Measurements from ENCODE around the gene AHSG. TPM values are rescaled to one million over a fixed set of nuclear protein-coding genes. Genes with fewer than 3 reads are reported as not detected.

AHSG gene
- total and polyA plus RNA-seq, 10 of the 15 experiments (the other 5 are each of a cell fraction or from before 2014, with no cell fraction given), result 0.06 to 0.90 (median 0.15) TPM; not detected in 7

GRCh38 chr3:186651678-186652215, 38.9 kb downstream of the AHSG start:
- ATAC-seq (no peak), DNase-seq (ENCODE audit: low read depth, low spot score) (no peak), FAIRE-seq (peak; percentile 66)
- no peak overlapping the region for H3K4me3 ChIP-seq
- BruUV-seq (replicated peaks), result no TSS peak
- no peaks in the 10 kb centered on the region for H3K79me2 ChIP-seq (ENCODE audit: control insufficient read depth, insufficient read depth, low read length)
- POLR2A ChIA-PET, result no interaction called here
- H4K20me1 ChIP-seq (ENCODE audit: control insufficient read depth, insufficient read depth), result no peaks in the 10 kb centered on the region
- H3K4me2 ChIP-seq (ENCODE audit: control insufficient read depth, insufficient read depth), result no peak overlapping the region
- in situ Hi-C loops (cut with MboI), result no loop called here
- H3K36me3 ChIP-seq (ENCODE audit: control insufficient read depth in 2 of 2, insufficient read depth in 2 of 2, low read length in 1 of 2), result no peaks in the 10 kb centered on the region
- H3K9me3 ChIP-seq (replicated peaks; ENCODE audit: control insufficient read depth, insufficient read depth, low read length), result no peaks in the 10 kb centered on the region
- H3K4me1 ChIP-seq (ENCODE audit: control insufficient read depth, insufficient read depth, low read length), result peaks cover 17% of the 10 kb centered on the region
- intact Hi-C loops (cut with micrococcal nuclease; ENCODE audit: unreplicated experiment), result no loop called here
- SMC1A ChIA-PET (ENCODE audit: uncharacterized antibody, unreplicated experiment), result no interaction called here
- no peaks in the 10 kb centered on the region for H3K27me3 ChIP-seq (replicated peaks in 1 of 2; ENCODE audit: control insufficient read depth in 2 of 2, insufficient read depth in 2 of 2, low read length in 1 of 2)
- CTCF ChIA-PET, result interaction anchor here (2.2 kb wide), 1 partner anchor 36 kb away, joined by 13 read pairs; no protein-coding TSS in a partner anchor
- H3K9ac ChIP-seq (ENCODE audit: control insufficient read depth, insufficient read depth, low read length), result no peak overlapping the region
- WGBS (ENCODE audit: insufficient coverage, insufficient replicate concordance, low lambda C conversion rate, missing lambda C conversion rate), result 61% methylated on average over 3 of the region's 3 CpGs
- RAD21 ChIA-PET (ENCODE audit: unreplicated experiment), result interaction anchor here (0.5 kb wide), 1 partner anchor 678 kb away, joined by 5 read pairs; no protein-coding TSS in a partner anchor
- no peak overlapping the region for H2AFZ ChIP-seq (ENCODE audit: control insufficient read depth, low read depth, low read length)
- no peak overlapping the region for H3K27ac ChIP-seq (ENCODE audit: control insufficient read depth, insufficient read depth)
- TF ChIP-seq SRF (IDR thresholded peaks at IDR 0.05; ENCODE audit: low read depth in 2 of 2, low read length in 2 of 2), result no peak
- TF ChIP-seq BCL11A (IDR thresholded peaks at IDR 0.05; ENCODE audit: low read depth, low read length), result no peak
- TF ChIP-seq SMC3 (IDR thresholded peaks at IDR 0.05; ENCODE audit: borderline replicate concordance, low read length), result no peak
- TF ChIP-seq, protein P1, sequence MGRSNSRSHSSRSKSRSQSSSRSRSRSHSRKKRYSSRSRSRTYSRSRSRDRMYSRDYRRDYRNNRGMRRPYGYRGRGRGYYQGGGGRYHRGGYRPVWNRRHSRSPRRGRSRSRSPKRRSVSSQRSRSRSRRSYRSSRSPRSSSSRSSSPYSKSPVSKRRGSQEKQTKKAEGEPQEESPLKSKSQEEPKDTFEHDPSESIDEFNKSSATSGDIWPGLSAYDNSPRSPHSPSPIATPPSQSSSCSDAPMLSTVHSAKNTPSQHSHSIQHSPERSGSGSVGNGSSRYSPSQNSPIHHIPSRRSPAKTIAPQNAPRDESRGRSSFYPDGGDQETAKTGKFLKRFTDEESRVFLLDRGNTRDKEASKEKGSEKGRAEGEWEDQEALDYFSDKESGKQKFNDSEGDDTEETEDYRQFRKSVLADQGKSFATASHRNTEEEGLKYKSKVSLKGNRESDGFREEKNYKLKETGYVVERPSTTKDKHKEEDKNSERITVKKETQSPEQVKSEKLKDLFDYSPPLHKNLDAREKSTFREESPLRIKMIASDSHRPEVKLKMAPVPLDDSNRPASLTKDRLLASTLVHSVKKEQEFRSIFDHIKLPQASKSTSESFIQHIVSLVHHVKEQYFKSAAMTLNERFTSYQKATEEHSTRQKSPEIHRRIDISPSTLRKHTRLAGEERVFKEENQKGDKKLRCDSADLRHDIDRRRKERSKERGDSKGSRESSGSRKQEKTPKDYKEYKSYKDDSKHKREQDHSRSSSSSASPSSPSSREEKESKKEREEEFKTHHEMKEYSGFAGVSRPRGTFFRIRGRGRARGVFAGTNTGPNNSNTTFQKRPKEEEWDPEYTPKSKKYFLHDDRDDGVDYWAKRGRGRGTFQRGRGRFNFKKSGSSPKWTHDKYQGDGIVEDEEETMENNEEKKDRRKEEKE (IDR thresholded peaks at IDR 0.05), result no peak
- TF ChIP-seq MEF2A (IDR thresholded peaks at IDR 0.05; ENCODE audit: insufficient read depth, low read depth, low read length), result no peak
- TF ChIP-seq STAT3 (IDR thresholded peaks at IDR 0.05; ENCODE audit: low read depth, low read length), result no peak
- TF ChIP-seq BMI1 (IDR thresholded peaks at IDR 0.05; ENCODE audit: borderline replicate concordance), result no peak
- TF ChIP-seq CBFB (IDR thresholded peaks at IDR 0.05; ENCODE audit: low read depth), result no peak
- TF ChIP-seq CUX1 (IDR thresholded peaks at IDR 0.05; ENCODE audit: insufficient replicate concordance, low read depth, low read length), result no peak
- TF ChIP-seq TCF7 (IDR thresholded peaks at IDR 0.05; ENCODE audit: borderline replicate concordance), result no peak
- no peak for TF ChIP-seq BRCA1 (IDR thresholded peaks at IDR 0.05; ENCODE audit: low read depth, low read length)
- TF ChIP-seq, protein P2, sequence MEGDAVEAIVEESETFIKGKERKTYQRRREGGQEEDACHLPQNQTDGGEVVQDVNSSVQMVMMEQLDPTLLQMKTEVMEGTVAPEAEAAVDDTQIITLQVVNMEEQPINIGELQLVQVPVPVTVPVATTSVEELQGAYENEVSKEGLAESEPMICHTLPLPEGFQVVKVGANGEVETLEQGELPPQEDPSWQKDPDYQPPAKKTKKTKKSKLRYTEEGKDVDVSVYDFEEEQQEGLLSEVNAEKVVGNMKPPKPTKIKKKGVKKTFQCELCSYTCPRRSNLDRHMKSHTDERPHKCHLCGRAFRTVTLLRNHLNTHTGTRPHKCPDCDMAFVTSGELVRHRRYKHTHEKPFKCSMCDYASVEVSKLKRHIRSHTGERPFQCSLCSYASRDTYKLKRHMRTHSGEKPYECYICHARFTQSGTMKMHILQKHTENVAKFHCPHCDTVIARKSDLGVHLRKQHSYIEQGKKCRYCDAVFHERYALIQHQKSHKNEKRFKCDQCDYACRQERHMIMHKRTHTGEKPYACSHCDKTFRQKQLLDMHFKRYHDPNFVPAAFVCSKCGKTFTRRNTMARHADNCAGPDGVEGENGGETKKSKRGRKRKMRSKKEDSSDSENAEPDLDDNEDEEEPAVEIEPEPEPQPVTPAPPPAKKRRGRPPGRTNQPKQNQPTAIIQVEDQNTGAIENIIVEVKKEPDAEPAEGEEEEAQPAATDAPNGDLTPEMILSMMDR (IDR thresholded peaks at IDR 0.05 in 2 of 3, conservative IDR thresholded peaks at IDR 0.05 in 1 of 3; ENCODE audit: control insufficient read depth in 2 of 3, extremely low read depth in 1 of 3, insufficient read depth in 1 of 3, low read depth in 3 of 3, low read length in 3 of 3), result no peak
- TF ChIP-seq SREBF2 (IDR thresholded peaks at IDR 0.05; ENCODE audit: low read length), result no peak
- TF ChIP-seq TCF12 (IDR thresholded peaks at IDR 0.05; ENCODE audit: low read depth, low read length), result no peak
- no peak for TF ChIP-seq MTA2 (IDR thresholded peaks at IDR 0.05; ENCODE audit: low read depth)
- no peak for TF ChIP-seq CREM (IDR thresholded peaks at IDR 0.05; ENCODE audit: low read depth)
